ENCODE measurements around the gene ZBTB24. TPM values are rescaled to one million over a fixed set of nuclear protein-coding genes. Genes with fewer than 3 reads are reported as not detected.

Gene ZBTB24
- total RNA-seq, 4 donors from 2014 or later, result 6.5 to 9.6 (median 8.0) TPM

DNA sequence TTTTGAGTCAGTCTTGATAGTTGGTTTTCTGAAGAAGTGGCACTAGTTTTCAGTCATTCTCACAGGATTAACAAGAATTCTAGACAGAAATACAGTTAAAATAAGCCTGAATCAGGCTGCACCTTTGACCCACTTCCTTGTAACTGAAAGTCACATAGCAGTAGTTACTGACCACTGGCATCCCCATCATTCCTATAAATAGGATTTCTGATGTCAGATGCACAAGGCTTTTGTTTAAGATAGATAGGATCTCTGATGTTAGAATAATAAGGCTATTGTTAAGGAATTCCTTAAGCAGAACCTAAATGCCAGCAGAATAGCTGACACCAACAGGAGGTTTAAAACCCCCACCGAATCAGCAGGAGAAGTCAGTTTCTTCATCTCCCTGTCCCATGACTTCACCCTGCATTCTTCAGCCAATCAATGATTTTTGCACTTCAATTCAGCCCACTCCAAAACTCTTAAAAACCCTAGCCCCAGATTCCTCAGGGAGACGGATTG lies 30.6 kb upstream of the ZBTB24 start:
- no peaks in the 10 kb centered on the region for H3K4me1 ChIP-seq
- TF ChIP-seq POLR2A (IDR thresholded peaks at IDR 0.05) (no peak), EP300 (IDR thresholded peaks at IDR 0.05) (no peak)
- TF ChIP-seq, protein P1, sequence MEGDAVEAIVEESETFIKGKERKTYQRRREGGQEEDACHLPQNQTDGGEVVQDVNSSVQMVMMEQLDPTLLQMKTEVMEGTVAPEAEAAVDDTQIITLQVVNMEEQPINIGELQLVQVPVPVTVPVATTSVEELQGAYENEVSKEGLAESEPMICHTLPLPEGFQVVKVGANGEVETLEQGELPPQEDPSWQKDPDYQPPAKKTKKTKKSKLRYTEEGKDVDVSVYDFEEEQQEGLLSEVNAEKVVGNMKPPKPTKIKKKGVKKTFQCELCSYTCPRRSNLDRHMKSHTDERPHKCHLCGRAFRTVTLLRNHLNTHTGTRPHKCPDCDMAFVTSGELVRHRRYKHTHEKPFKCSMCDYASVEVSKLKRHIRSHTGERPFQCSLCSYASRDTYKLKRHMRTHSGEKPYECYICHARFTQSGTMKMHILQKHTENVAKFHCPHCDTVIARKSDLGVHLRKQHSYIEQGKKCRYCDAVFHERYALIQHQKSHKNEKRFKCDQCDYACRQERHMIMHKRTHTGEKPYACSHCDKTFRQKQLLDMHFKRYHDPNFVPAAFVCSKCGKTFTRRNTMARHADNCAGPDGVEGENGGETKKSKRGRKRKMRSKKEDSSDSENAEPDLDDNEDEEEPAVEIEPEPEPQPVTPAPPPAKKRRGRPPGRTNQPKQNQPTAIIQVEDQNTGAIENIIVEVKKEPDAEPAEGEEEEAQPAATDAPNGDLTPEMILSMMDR (IDR thresholded peaks at IDR 0.05), result no peak
- H3K4me3 ChIP-seq, result no peak overlapping the region
- WGBS, 2 donors, result 37 to 40% methylated on average over 2 of the region's 2 CpGs
- no peaks in the 10 kb centered on the region for H3K27me3 ChIP-seq
- H3K27ac ChIP-seq, result no peak overlapping the region
- no peaks in the 10 kb centered on the region for H3K36me3 ChIP-seq
- DNase-seq (ENCODE audit: low spot score in 2 of 2), result no peak
- no peaks in the 10 kb centered on the region for H3K9me3 ChIP-seq

DNA sequence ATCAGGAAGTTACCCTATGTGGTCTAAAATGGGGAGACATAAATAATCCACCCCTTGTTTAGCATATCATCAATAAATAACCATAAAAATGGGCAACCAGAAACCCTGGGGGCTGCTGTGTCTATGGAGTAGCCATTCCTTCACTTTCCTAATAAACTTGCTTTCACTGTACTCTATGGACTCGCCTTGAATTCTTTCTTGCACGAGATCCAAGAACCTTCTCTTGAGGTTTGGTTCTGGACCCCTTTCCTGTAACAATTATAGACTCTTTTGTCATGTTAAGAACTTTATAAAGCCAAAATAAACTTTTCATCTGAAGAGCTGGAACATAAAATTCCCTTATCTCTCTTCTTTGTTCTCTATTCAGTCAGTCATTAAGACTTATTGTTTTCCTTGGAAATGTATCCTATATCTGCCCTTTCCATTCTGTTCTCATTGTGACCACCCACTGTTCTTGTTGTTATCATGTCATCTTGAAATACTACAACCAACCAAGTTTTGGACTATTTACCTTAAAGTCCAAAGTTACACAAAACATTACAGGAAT lies 29.3 kb upstream of the ZBTB24 start:
- no peak overlapping the region for H3K4me3 ChIP-seq
- H3K9me3 ChIP-seq, result no peaks in the 10 kb centered on the region
- 70 to 77% methylated on average over 2 of the region's 2 CpGs for WGBS, 2 donors
- TF ChIP-seq EP300 (IDR thresholded peaks at IDR 0.05) (no peak), POLR2A (IDR thresholded peaks at IDR 0.05) (no peak)
- TF ChIP-seq, protein P1 (IDR thresholded peaks at IDR 0.05), result no peak
- no peak for DNase-seq (ENCODE audit: low spot score in 2 of 2)
- no peaks in the 10 kb centered on the region for H3K36me3 ChIP-seq
- no peaks in the 10 kb centered on the region for H3K4me1 ChIP-seq
- H3K27me3 ChIP-seq, result no peaks in the 10 kb centered on the region
- H3K27ac ChIP-seq, result no peak overlapping the region

DNA sequence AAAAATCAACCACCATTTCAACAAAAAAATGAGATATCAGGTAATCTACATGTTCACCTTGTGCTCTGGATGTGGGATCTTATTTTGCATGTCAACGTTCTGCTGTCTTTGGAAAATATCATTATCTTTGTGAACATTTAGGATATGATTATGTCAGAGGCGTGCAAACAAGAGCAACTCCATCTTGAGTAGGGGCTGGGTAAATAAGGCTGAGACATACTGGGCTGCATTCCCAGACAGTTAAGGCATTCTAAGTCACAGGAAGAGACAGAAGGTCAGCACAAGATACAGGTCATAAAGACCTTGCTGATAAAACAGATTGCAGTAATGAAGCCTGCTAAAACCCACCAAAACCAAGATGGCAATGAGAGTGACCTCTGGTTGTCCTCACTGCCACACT lies 28.8 kb upstream of the ZBTB24 start:
- no peaks in the 10 kb centered on the region for H3K9me3 ChIP-seq
- WGBS, 2 donors, result 77 to 78% methylated on average over 2 of the region's 2 CpGs
- no peak overlapping the region for H3K4me3 ChIP-seq
- no peak overlapping the region for H3K27ac ChIP-seq
- no peak for DNase-seq (ENCODE audit: low spot score in 2 of 2)
- TF ChIP-seq, protein P1 (IDR thresholded peaks at IDR 0.05), result no peak
- TF ChIP-seq POLR2A (IDR thresholded peaks at IDR 0.05), result no peak
- no peaks in the 10 kb centered on the region for H3K27me3 ChIP-seq
- no peaks in the 10 kb centered on the region for H3K36me3 ChIP-seq
- no peaks in the 10 kb centered on the region for H3K4me1 ChIP-seq

DNA sequence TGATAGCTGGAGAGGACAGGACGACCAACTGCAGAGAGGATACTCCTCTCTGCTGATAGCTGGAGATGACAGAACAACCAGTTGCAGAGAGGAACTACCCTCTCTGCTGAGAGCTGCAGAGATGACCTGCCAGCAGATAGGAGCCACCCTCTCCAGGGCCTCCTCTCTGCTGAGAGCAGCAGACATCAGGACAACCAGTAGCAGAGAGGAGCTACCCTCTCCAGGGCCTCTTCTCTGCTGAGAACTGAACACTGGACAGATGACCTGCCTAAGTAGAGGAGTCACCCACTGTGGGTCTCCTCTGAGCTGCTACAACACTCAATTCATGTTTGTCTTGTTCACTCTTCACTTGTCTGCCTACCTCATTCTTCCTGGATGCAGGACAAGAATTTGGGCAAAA lies 27.3 kb upstream of the ZBTB24 start:
- 87 to 100% methylated on average over 1 of the region's 1 CpG for WGBS, 2 donors
- Histone ChIP-seq H3K27ac (no peak overlapping the region), H3K9me3 (no peaks in the 10 kb centered on the region), H3K36me3 (no peaks in the 10 kb centered on the region), H3K4me1 (no peaks in the 10 kb centered on the region), H3K27me3 (no peaks in the 10 kb centered on the region), H3K4me3 (no peak overlapping the region)
- no peak for DNase-seq (ENCODE audit: low spot score in 2 of 2)
- TF ChIP-seq, protein P1 (IDR thresholded peaks at IDR 0.05), result no peak
- TF ChIP-seq POLR2A (IDR thresholded peaks at IDR 0.05) (no peak), EP300 (IDR thresholded peaks at IDR 0.05) (no peak)

DNA sequence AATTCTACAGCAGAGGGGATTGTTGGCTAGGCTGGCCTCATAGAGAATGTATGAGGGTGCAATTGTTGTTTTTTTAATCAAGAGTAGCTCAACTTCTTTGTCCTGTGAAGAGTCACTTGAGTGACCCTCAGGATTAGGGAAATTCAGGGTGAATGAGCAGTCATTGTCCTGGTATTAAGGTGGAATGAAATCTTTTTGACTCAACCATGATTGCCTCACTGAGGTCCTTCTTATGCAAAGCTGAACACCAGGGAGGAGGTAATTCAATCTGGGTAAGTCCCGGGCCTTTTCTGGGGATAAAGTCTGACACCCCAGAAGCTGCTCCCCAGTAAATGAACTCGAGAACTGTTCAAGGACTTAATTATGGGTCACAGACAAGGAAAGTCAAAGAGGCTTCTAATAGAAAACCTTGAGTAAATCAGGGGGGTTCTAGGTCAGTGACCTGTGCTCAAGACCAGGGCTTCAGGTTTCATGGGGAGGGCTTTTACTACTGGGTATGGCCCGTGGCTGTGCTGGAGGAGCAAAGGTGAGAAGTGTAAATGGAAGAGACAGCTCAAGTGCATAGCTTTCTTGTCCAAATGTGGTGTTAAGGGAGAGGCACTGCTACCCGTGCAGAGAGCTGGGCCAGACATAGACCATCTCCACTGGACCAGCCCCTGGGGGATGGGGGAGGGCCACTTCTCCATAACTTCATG lies 25.3 kb upstream of the ZBTB24 start:
- no peak for DNase-seq (ENCODE audit: low spot score in 2 of 2)
- TF ChIP-seq, protein P1 (IDR thresholded peaks at IDR 0.05), result no peak
- TF ChIP-seq EP300 (IDR thresholded peaks at IDR 0.05) (no peak), POLR2A (IDR thresholded peaks at IDR 0.05) (no peak)
- no peaks in the 10 kb centered on the region for H3K27me3 ChIP-seq
- no peaks in the 10 kb centered on the region for H3K9me3 ChIP-seq
- no peak overlapping the region for H3K27ac ChIP-seq
- WGBS, 2 donors, result 72% methylated on average over 4 of the region's 4 CpGs
- no peak overlapping the region for H3K4me3 ChIP-seq
- no peaks in the 10 kb centered on the region for H3K4me1 ChIP-seq
- H3K36me3 ChIP-seq, result no peaks in the 10 kb centered on the region
